Mesothelial cell of epicardium (in vitro differentiated cells): ENCODE data around the gene TAPT1. TPM values are rescaled to one million over a fixed set of nuclear protein-coding genes. Genes with fewer than 3 reads are reported as not detected.

Experiments used
- DNase-seq, 2 experiments: peaks; one replicate each; pipeline ENCODE4 v3.0.0; 2021; ENCODE audit warnings: low spot score in 2 of 2; ENCODE audit not compliant: unreplicated experiment in 2 of 2
- H3K27ac Mint-ChIP-seq: 2 replicates; pipeline ENCODE4 v1.8.0; 2021; ENCODE audit warnings: mixed read lengths
- H3K27me3 Mint-ChIP-seq: 2 replicates; pipeline ENCODE4 v1.8.0; 2021; ENCODE audit warnings: low read depth, mixed read lengths
- H3K36me3 Mint-ChIP-seq: 2 replicates; pipeline ENCODE4 v1.8.0; 2021; ENCODE audit warnings: mixed read lengths
- H3K4me1 Mint-ChIP-seq: 2 replicates; pipeline ENCODE4 v1.8.0; 2021; ENCODE audit warnings: mixed read lengths
- H3K4me3 Mint-ChIP-seq: 2 replicates; pipeline ENCODE4 v1.8.0; 2021; ENCODE audit warnings: mild to moderate bottlenecking, moderate library complexity, mixed read lengths
- H3K9me3 Mint-ChIP-seq: 2 replicates; pipeline ENCODE4 v1.8.0; 2021; ENCODE audit warnings: mixed read lengths
- CTCF ChIP-seq: fragments of 200-600 bp; sonication (generic); IDR thresholded peaks from one replicate; pipeline ENCODE4 v1.5.0; 2021; ENCODE audit warnings: antibody characterized with exemption; ENCODE audit not compliant: unreplicated experiment
- total RNA-seq: library from RNA; stranded (reverse); gene quantifications from 3 replicates; pipeline ENCODE4 v1.2.1, GENCODE V29; 2021

The TAPT1 gene
- total RNA-seq, 1 donor from 2014 or later: 38.7 TPM

- Mint-ChIP-seq H3K4me1 (no peaks in the 10 kb centered on the region), H3K27me3 (no peaks in the 10 kb centered on the region), H3K9me3 (peaks cover 11% of the 10 kb centered on the region), H3K27ac (no peak overlapping the region), H3K4me3 (no peak overlapping the region), H3K36me3 (peaks cover 34% of the 10 kb centered on the region)
- no peak for DNase-seq
- no peak for TF ChIP-seq CTCF
Measured at GRCh38 chr4:16243285-16243684, 17.0 kb upstream of the TAPT1 start.

- no peaks in the 10 kb centered on the region for H3K27me3 Mint-ChIP-seq
- H3K27ac Mint-ChIP-seq: no peak overlapping the region
- TF ChIP-seq CTCF: no peak
- no peaks in the 10 kb centered on the region for H3K4me1 Mint-ChIP-seq
- H3K9me3 Mint-ChIP-seq: peaks cover 5% of the 10 kb centered on the region
- DNase-seq: no peak
- no peak overlapping the region for H3K4me3 Mint-ChIP-seq
- peaks cover 19% of the 10 kb centered on the region for H3K36me3 Mint-ChIP-seq
Measured at GRCh38 chr4:16240300-16240699, 14.0 kb upstream of the TAPT1 start.

GRCh38 chr4:16239086-16239485, 12.8 kb upstream of the TAPT1 start:
- no peak overlapping the region for H3K4me3 Mint-ChIP-seq
- no peak for TF ChIP-seq CTCF
- DNase-seq: no peak
- no peaks in the 10 kb centered on the region for H3K27me3 Mint-ChIP-seq
- H3K4me1 Mint-ChIP-seq: no peaks in the 10 kb centered on the region
- peaks cover 8% of the 10 kb centered on the region for H3K9me3 Mint-ChIP-seq
- peaks cover 19% of the 10 kb centered on the region for H3K36me3 Mint-ChIP-seq
- H3K27ac Mint-ChIP-seq: no peak overlapping the region

GRCh38 chr4:16238327-16238726, 12.1 kb upstream of the TAPT1 start:
- peaks cover 16% of the 10 kb centered on the region for H3K36me3 Mint-ChIP-seq
- H3K27ac Mint-ChIP-seq: no peak overlapping the region
- H3K4me1 Mint-ChIP-seq: no peaks in the 10 kb centered on the region
- TF ChIP-seq CTCF: no peak
- DNase-seq: no peak
- no peaks in the 10 kb centered on the region for H3K27me3 Mint-ChIP-seq
- H3K9me3 Mint-ChIP-seq: peaks cover 8% of the 10 kb centered on the region
- no peak overlapping the region for H3K4me3 Mint-ChIP-seq

- DNase-seq: no peak
- Mint-ChIP-seq H3K4me3 (no peak overlapping the region), H3K4me1 (peaks cover 2% of the 10 kb centered on the region), H3K27me3 (no peaks in the 10 kb centered on the region), H3K36me3 (peaks cover 9% of the 10 kb centered on the region), H3K27ac (no peak overlapping the region), H3K9me3 (peaks cover 4% of the 10 kb centered on the region)
- TF ChIP-seq CTCF: no peak
Measured at GRCh38 chr4:16237715-16238114, 11.4 kb upstream of the TAPT1 start.

GRCh38 chr4:16236402-16237023, 10.2 kb upstream of the TAPT1 start:
- H3K4me3 Mint-ChIP-seq: no peak overlapping the region
- no peak overlapping the region for H3K27ac Mint-ChIP-seq
- TF ChIP-seq CTCF: no peak
- peaks cover 2% of the 10 kb centered on the region for H3K36me3 Mint-ChIP-seq
- no peaks in the 10 kb centered on the region for H3K27me3 Mint-ChIP-seq
- peaks cover 14% of the 10 kb centered on the region for H3K4me1 Mint-ChIP-seq
- no peak for DNase-seq
- H3K9me3 Mint-ChIP-seq: peaks cover 4% of the 10 kb centered on the region
